A549 (cell line): Measurements from ENCODE around the gene TAS2R5. TPM values are rescaled to one million over a fixed set of nuclear protein-coding genes. Genes with fewer than 3 reads are reported as not detected.

Source experiments
- ATAC-seq, 2 experiments: fragments of 200-7000 bp in 1 of 2; fragments of >200 bp in 1 of 2; cut with Nextera tagmentation in 1 of 2; cut with Tn5 transposase in 1 of 2; 3 replicates each; pipeline versions ENCODE4 v1.8.0 to v1.9.1; 2018 to 2020; ENCODE audit warnings: mild to moderate bottlenecking in 1 of 2, moderate library complexity in 1 of 2
- CTCF ChIA-PET: fragments of 300-600 bp; sonication (Branson Sonifier 250); formaldehyde crosslinking; extraction: SDS; loops from one replicate; lab custom pipeline; 2021; ENCODE audit warnings: antibody characterized with exemption, inconsistent platforms; lab: Yijun Ruan, JAX
- POLR2A ChIA-PET: fragments of 350-600 bp; formaldehyde crosslinking; extraction: SDS; loops from one replicate; lab custom pipeline; 2021; ENCODE audit warnings: antibody characterized with exemption, inconsistent platforms; lab: Yijun Ruan, JAX
- DNase-seq, 2 experiments: peaks; one replicate each; pipeline versions ENCODE4 v3.0.0 to v3.0.0-alpha.2; 2011 to 2016; ENCODE audit warnings: low read depth in 1 of 2, low spot score in 1 of 2
- FAIRE-seq: peaks from 2 replicates; lab custom pipeline; 2011; peaks lifted over from hg19 to GRCh38; lab: Jason Lieb, UNC
- H3K27ac ChIP-seq, 2 experiments: fragments of >200 bp; sonication (Bioruptor Twin); formaldehyde crosslinking; 3 replicates each; pipeline ENCODE4 v1.5.1; 2016 to 2017
- H3K4me1 ChIP-seq: fragments of >200 bp; sonication (Bioruptor Twin); formaldehyde crosslinking; 3 replicates; pipeline ENCODE4 v1.6.1; 2016
- H3K4me2 ChIP-seq: fragments of >200 bp; sonication (Bioruptor Twin); formaldehyde crosslinking; 3 replicates; pipeline ENCODE4 v1.6.1; 2016
- H3K4me3 ChIP-seq: fragments of >200 bp; sonication (Bioruptor Twin); formaldehyde crosslinking; 3 replicates; pipeline ENCODE4 v1.5.1; 2016
- H3K9me3 ChIP-seq: fragments of >200 bp; sonication (Bioruptor Twin); formaldehyde crosslinking; 3 replicates; pipeline ENCODE4 v1.6.1; 2016
- MAFK ChIP-seq: fragments of 450-650 bp; IDR thresholded peaks from 2 replicates; pipeline ENCODE4 v1.6.1; 2014; ENCODE audit not compliant: partially characterized antibody
- WGBS: methylation state at CpG from one replicate; pipeline ENCODE4 v1.1.6; 2017; ENCODE audit errors: missing lambda C conversion rate; 5-methylcytosine and 5-hydroxymethylcytosine counted together
- polyA plus RNA-seq, 4 experiments: library from polyadenylated mRNA; depleted of rRNA in 3 of 4; stranded (reverse); fragments of >200 nt; fragmentation: RNase III in 1 of 4; extraction: RNeasy Plus Mini Kit Qiagen cat#74134 plus additional on column Dnase treatment in 1 of 4; gene quantifications; 2 replicates in 3 of 4; 3 replicates in 1 of 4; pipeline ENCODE4 v1.2.3, GENCODE V29; 2011 to 2017
- TF ChIP-seq, protein P1 (sequence below): fragments of 250-450 bp; sonication (Bioruptor Pico); IDR thresholded peaks from 2 replicates; pipeline ENCODE4 v1.5.0; 2020; ENCODE audit warnings: low read depth, mild to moderate bottlenecking, moderate library complexity

TAS2R5 gene
- polyA plus RNA-seq, 2 of the 4 experiments (the other 2 are of a cell fraction): 0.61 to 1.8 TPM

DNA sequence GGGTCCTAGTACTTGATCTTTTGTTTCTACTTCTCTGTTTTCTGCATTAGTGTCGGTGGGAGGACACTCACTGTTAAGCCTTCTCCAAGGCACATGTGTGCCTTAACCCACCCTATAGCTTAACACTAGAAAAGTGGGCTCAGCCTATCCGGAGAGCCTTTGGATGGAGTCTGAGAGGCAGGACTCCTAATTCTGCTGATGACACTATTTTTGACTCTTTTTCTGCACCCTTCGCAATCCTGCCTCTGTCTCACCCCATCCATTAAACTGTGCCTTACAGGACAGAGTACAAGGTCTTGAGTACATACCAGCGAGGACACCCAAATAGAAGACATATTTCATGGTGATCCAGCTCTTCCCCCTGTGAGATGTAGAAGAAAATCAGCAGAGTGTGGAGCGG lies 50.7 kb downstream of the TAS2R5 start:
- H3K9me3 ChIP-seq: no peaks in the 10 kb centered on the region
- no peak for ATAC-seq
- no peak for FAIRE-seq
- H3K4me1 ChIP-seq: no peaks in the 10 kb centered on the region
- POLR2A ChIA-PET: no interaction called here
- no peak for DNase-seq
- H3K4me3 ChIP-seq: no peak overlapping the region
- 42% methylated on average over 5 of the region's 5 CpGs for WGBS
- CTCF ChIA-PET: no interaction called here
- H3K4me2 ChIP-seq: no peak overlapping the region
- H3K27ac ChIP-seq: no peak overlapping the region
- TF ChIP-seq, protein P1, sequence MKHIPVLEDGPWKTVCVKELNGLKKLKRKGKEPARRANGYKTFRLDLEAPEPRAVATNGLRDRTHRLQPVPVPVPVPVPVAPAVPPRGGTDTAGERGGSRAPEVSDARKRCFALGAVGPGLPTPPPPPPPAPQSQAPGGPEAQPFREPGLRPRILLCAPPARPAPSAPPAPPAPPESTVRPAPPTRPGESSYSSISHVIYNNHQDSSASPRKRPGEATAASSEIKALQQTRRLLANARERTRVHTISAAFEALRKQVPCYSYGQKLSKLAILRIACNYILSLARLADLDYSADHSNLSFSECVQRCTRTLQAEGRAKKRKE (CRISPR knock-in tag): no peak
- peak; percentile 53 for TF ChIP-seq MAFK
- TF ChIP-seq, all 56 proteins: peak for 1

Other genes with a start within 250 kb of the TAS2R5 start
- 60.8 and 63.5 TPM in 2 replicates for gene AGK, start 238.8 kb upstream of the TAS2R5 start, polyA plus RNA-seq (2011; rRNA removed)
- gene AGK, start 238.8 kb upstream of the TAS2R5 start, polyA plus RNA-seq (2017; fragmentation: RNase III; extraction: RNeasy Plus Mini Kit Qiagen cat#74134 plus additional on column Dnase treatment): 29.6 to 36.2 TPM (median 30.4 TPM) in 3 replicates
- gene DENND11, start 88.1 kb upstream of the TAS2R5 start, polyA plus RNA-seq (2011; rRNA removed): 11.5 and 16.5 TPM in 2 replicates
- 7.1 to 7.6 TPM (median 7.5 TPM) in 3 replicates for gene DENND11, start 88.1 kb upstream of the TAS2R5 start, polyA plus RNA-seq (2017; fragmentation: RNase III; extraction: RNeasy Plus Mini Kit Qiagen cat#74134 plus additional on column Dnase treatment)
- gene WEE2, start 81.9 kb upstream of the TAS2R5 start, polyA plus RNA-seq (2011; rRNA removed): not detected in 2 replicates
- not detected in 3 replicates for gene WEE2, start 81.9 kb upstream of the TAS2R5 start, polyA plus RNA-seq (2017; fragmentation: RNase III; extraction: RNeasy Plus Mini Kit Qiagen cat#74134 plus additional on column Dnase treatment)
- 237 and 368 TPM in 2 replicates for gene SSBP1, start 51.9 kb upstream of the TAS2R5 start, polyA plus RNA-seq (2011; rRNA removed)
- gene SSBP1, start 51.9 kb upstream of the TAS2R5 start, polyA plus RNA-seq (2017; fragmentation: RNase III; extraction: RNeasy Plus Mini Kit Qiagen cat#74134 plus additional on column Dnase treatment): 430 to 464 TPM (median 453 TPM) in 3 replicates
- gene TAS2R3, start 26.1 kb upstream of the TAS2R5 start, polyA plus RNA-seq (2011; rRNA removed): 0.36 and 1.4 TPM in 2 replicates
- not detected in 3 replicates for gene TAS2R3, start 26.1 kb upstream of the TAS2R5 start, polyA plus RNA-seq (2017; fragmentation: RNase III; extraction: RNeasy Plus Mini Kit Qiagen cat#74134 plus additional on column Dnase treatment)
- gene TAS2R4, start 13.5 kb upstream of the TAS2R5 start, polyA plus RNA-seq (2011; rRNA removed): 1.0 and 1.1 TPM in 2 replicates
- gene TAS2R4, start 13.5 kb upstream of the TAS2R5 start, polyA plus RNA-seq (2017; fragmentation: RNase III; extraction: RNeasy Plus Mini Kit Qiagen cat#74134 plus additional on column Dnase treatment): 0.21 to 0.30 TPM (median 0.22 TPM) in 3 replicates
- not detected in 2 replicates for gene PRSS37, start 51.3 kb downstream of the TAS2R5 start, polyA plus RNA-seq (2011; rRNA removed)
- not detected in 3 replicates for gene PRSS37, start 51.3 kb downstream of the TAS2R5 start, polyA plus RNA-seq (2017; fragmentation: RNase III; extraction: RNeasy Plus Mini Kit Qiagen cat#74134 plus additional on column Dnase treatment)
- gene OR9A4, start 126.2 kb downstream of the TAS2R5 start, polyA plus RNA-seq (2011; rRNA removed): not detected in 2 replicates
- not detected in 3 replicates for gene OR9A4, start 126.2 kb downstream of the TAS2R5 start, polyA plus RNA-seq (2017; fragmentation: RNase III; extraction: RNeasy Plus Mini Kit Qiagen cat#74134 plus additional on column Dnase treatment)
- gene CLEC5A, start 156.8 kb downstream of the TAS2R5 start, polyA plus RNA-seq (2011; rRNA removed): not detected in 2 replicates
- gene CLEC5A, start 156.8 kb downstream of the TAS2R5 start, polyA plus RNA-seq (2017; fragmentation: RNase III; extraction: RNeasy Plus Mini Kit Qiagen cat#74134 plus additional on column Dnase treatment): not detected in 3 replicates
- gene TAS2R38, start 183.6 kb downstream of the TAS2R5 start, polyA plus RNA-seq (2011; rRNA removed): not detected in 2 replicates
- gene TAS2R38, start 183.6 kb downstream of the TAS2R5 start, polyA plus RNA-seq (2017; fragmentation: RNase III; extraction: RNeasy Plus Mini Kit Qiagen cat#74134 plus additional on column Dnase treatment): not detected in 3 replicates
- 1.5 and 1.8 TPM in 2 replicates for gene MGAM, start 205.7 kb downstream of the TAS2R5 start, polyA plus RNA-seq (2011; rRNA removed)
- 0.30 to 0.51 TPM (median 0.41 TPM) in 3 replicates for gene MGAM, start 205.7 kb downstream of the TAS2R5 start, polyA plus RNA-seq (2017; fragmentation: RNase III; extraction: RNeasy Plus Mini Kit Qiagen cat#74134 plus additional on column Dnase treatment)